ENCODE results near the gene ITGA5. TPM values are rescaled to one million over a fixed set of nuclear protein-coding genes. Genes with fewer than 3 reads are reported as not detected.
A peak's percentile ranks its signal among the peaks of the same experiment; 100 is the strongest.

ITGA5 gene
- total and polyA plus RNA-seq, 2 experiments from 2014 or later, result 402 to 496 TPM

- 63 to 70% methylated on average over 8 of the region's 8 CpGs for WGBS, 2 experiments (ENCODE audit: low coverage in 1 of 2, low lambda C conversion rate in 2 of 2, missing lambda C conversion rate in 2 of 2)
- no peaks in the 10 kb centered on the region for H3K9me3 ChIP-seq (ENCODE audit: low read depth)
- H3K4me3 ChIP-seq, result no peak overlapping the region
- H3K4me2 ChIP-seq (ENCODE audit: unreplicated experiment), result no peak overlapping the region
- no peaks in the 10 kb centered on the region for H3K36me3 ChIP-seq (ENCODE audit: low read depth)
- H3K27me3 ChIP-seq (replicated peaks; ENCODE audit: insufficient read depth), result no peaks in the 10 kb centered on the region
- peaks cover 18% of the 10 kb centered on the region for H3F3A ChIP-seq (ENCODE audit: insufficient read depth)
- H3K9ac ChIP-seq, result no peak overlapping the region
- TF ChIP-seq EZH2phosphoT487 (IDR thresholded peaks at IDR 0.05; ENCODE audit: insufficient read depth, low read depth) (no peak), EZH2 (IDR thresholded peaks at IDR 0.05; ENCODE audit: insufficient read depth, poor library complexity, severe bottlenecking) (no peak)
- H3K79me2 ChIP-seq (ENCODE audit: insufficient read depth), result no peaks in the 10 kb centered on the region
- in situ Hi-C loops (cut with MboI), result no loop called here
- H4K20me1 ChIP-seq (ENCODE audit: insufficient read depth), result no peaks in the 10 kb centered on the region
- no peak for DNase-seq
- H3K27ac ChIP-seq, result no peak overlapping the region
- no peak overlapping the region for H2AFZ ChIP-seq
- H3K4me1 ChIP-seq (ENCODE audit: insufficient read depth), result peaks cover 15% of the 10 kb centered on the region
- H3K9me2 ChIP-seq (ENCODE audit: insufficient read depth), result no peaks in the 10 kb centered on the region
These were observed 46.8 kb downstream of the ITGA5 start for GRCh38 chr12:54372113-54372806.

DNA sequence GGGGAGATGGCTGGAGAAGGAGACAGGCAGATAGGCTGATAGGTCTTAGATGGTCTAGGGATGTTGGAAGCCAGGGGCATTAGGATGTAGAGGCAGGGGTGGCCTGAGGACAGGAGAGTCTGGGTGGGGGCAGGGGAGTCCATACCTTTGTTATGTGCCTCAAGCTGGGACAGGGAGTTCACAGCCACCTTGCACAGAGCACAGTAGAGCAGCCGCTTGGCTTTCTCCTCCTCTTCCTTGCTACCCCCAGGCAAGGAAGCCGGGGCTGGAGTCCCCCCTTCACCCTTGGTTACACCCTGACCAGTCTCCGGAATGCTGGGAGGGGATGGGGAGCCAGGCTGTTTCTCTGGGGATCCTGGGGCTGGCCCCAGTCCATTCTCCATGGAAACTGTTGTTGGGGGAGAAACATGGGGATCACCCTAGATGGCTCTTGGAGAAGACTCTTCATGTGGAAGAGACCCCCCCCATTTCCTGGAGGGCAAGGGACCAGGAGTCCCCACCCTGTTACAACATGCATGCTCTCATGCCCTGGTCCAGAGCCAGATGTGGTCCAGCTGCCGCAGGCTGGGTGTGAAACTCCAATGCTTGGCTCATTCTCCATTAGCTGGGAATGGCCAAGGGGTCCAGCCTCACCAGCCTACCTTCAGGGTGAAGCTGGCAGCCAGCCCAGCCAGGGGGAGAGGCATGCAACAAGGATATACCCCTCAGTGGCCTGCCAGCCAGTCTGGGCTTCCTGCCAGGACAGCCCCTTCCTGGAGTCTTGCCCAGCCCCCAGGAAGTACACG is 47.5 kb downstream of the ITGA5 start:
- no peaks in the 10 kb centered on the region for H4K20me1 ChIP-seq (ENCODE audit: insufficient read depth)
- in situ Hi-C loops (cut with MboI), result no loop called here
- no peak overlapping the region for H3K4me3 ChIP-seq
- no peaks in the 10 kb centered on the region for H3K27me3 ChIP-seq (replicated peaks; ENCODE audit: insufficient read depth)
- no peak overlapping the region for H2AFZ ChIP-seq
- no peaks in the 10 kb centered on the region for H3K9me2 ChIP-seq (ENCODE audit: insufficient read depth)
- H3K79me2 ChIP-seq (ENCODE audit: insufficient read depth), result no peaks in the 10 kb centered on the region
- no peaks in the 10 kb centered on the region for H3K36me3 ChIP-seq (ENCODE audit: low read depth)
- H3K9me3 ChIP-seq (ENCODE audit: low read depth), result no peaks in the 10 kb centered on the region
- DNase-seq, result no peak
- H3K4me1 ChIP-seq (ENCODE audit: insufficient read depth), result peaks cover 15% of the 10 kb centered on the region
- H3K27ac ChIP-seq, result no peak overlapping the region
- peaks cover 18% of the 10 kb centered on the region for H3F3A ChIP-seq (ENCODE audit: insufficient read depth)
- 49 to 54% methylated on average over 5 of the region's 5 CpGs for WGBS, 2 experiments (ENCODE audit: low coverage in 1 of 2, low lambda C conversion rate in 2 of 2, missing lambda C conversion rate in 2 of 2)
- H3K4me2 ChIP-seq (ENCODE audit: unreplicated experiment), result no peak overlapping the region
- no peak for TF ChIP-seq EZH2phosphoT487 (IDR thresholded peaks at IDR 0.05; ENCODE audit: insufficient read depth, low read depth)
- no peak for TF ChIP-seq EZH2 (IDR thresholded peaks at IDR 0.05; ENCODE audit: insufficient read depth, poor library complexity, severe bottlenecking)
- H3K9ac ChIP-seq, result no peak overlapping the region

- Histone ChIP-seq H3K9ac (peak overlapping the region; percentile 68), H3K27me3 (replicated peaks; ENCODE audit: insufficient read depth) (no peaks in the 10 kb centered on the region), H3K4me2 (ENCODE audit: unreplicated experiment) (peak overlapping the region; percentile 79), H3K4me1 (ENCODE audit: insufficient read depth) (peaks cover 15% of the 10 kb centered on the region), H3K27ac (no peak overlapping the region), H3F3A (ENCODE audit: insufficient read depth) (peaks cover 18% of the 10 kb centered on the region), H3K9me2 (ENCODE audit: insufficient read depth) (no peaks in the 10 kb centered on the region), H3K4me3 (peak overlapping the region; percentile 74), H3K36me3 (ENCODE audit: low read depth) (no peaks in the 10 kb centered on the region), H2AFZ (peak overlapping the region; percentile 69; the same call in 1 of the 2 replicates), H3K9me3 (ENCODE audit: low read depth) (no peaks in the 10 kb centered on the region), H3K79me2 (ENCODE audit: insufficient read depth) (no peaks in the 10 kb centered on the region), H4K20me1 (ENCODE audit: insufficient read depth) (no peaks in the 10 kb centered on the region)
- in situ Hi-C loops (cut with MboI), result no loop called here
- peak; percentile 92 for DNase-seq
- no peak for TF ChIP-seq EZH2 (IDR thresholded peaks at IDR 0.05; ENCODE audit: insufficient read depth, poor library complexity, severe bottlenecking)
- TF ChIP-seq EZH2phosphoT487 (IDR thresholded peaks at IDR 0.05; ENCODE audit: insufficient read depth, low read depth), result no peak
- WGBS, 2 experiments (ENCODE audit: low coverage in 1 of 2, low lambda C conversion rate in 2 of 2, missing lambda C conversion rate in 2 of 2), result 2 to 3% methylated on average over 23 to 36 of the region's 44 CpGs
These were observed 48.8 kb downstream of the ITGA5 start for GRCh38 chr12:54370171-54370730.

DNA sequence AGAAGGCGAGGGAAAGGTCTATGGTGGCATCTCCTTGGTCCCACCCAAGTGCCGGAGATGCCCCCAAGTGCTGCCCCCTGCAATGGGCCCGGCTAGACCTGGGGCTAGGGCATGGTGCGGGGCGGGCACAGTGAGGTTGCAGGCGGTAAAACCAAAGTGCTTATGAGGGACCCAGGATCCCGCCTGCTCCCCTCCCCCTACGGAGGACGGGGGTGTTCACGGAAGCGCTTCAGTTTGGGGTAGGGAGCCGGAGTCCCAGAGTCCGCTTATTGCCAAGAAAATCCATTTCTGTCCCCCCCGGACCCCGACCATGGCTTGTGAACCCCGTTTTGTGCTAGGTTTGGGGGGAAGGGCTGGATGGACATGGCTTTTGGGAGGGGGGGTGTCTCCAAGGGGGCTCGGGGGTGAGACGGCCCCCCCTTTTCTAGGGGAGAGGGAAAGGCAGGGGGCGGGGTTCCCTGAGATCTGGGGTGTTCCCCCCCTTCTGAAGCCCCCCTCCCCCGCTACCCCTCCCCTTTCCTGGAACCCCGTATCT is 49.4 kb downstream of the ITGA5 start:
- Histone ChIP-seq H3K4me2 (ENCODE audit: unreplicated experiment) (peak overlapping the region; percentile 79), H2AFZ (peak overlapping the region; percentile 87), H4K20me1 (ENCODE audit: insufficient read depth) (no peaks in the 10 kb centered on the region), H3K4me3 (peak overlapping the region; percentile 74), H3K27me3 (replicated peaks; ENCODE audit: insufficient read depth) (no peaks in the 10 kb centered on the region), H3K9ac (peak overlapping the region; percentile 68), H3K4me1 (ENCODE audit: insufficient read depth) (peaks cover 15% of the 10 kb centered on the region), H3K36me3 (ENCODE audit: low read depth) (no peaks in the 10 kb centered on the region), H3K79me2 (ENCODE audit: insufficient read depth) (no peaks in the 10 kb centered on the region), H3F3A (ENCODE audit: insufficient read depth) (peaks cover 18% of the 10 kb centered on the region), H3K9me3 (ENCODE audit: low read depth) (no peaks in the 10 kb centered on the region), H3K9me2 (ENCODE audit: insufficient read depth) (no peaks in the 10 kb centered on the region), H3K27ac (no peak overlapping the region)
- DNase-seq, result peak; percentile 35
- TF ChIP-seq EZH2 (IDR thresholded peaks at IDR 0.05; ENCODE audit: insufficient read depth, poor library complexity, severe bottlenecking) (no peak), EZH2phosphoT487 (IDR thresholded peaks at IDR 0.05; ENCODE audit: insufficient read depth, low read depth) (no peak)
- 6% methylated on average over 13 to 21 of the region's 21 CpGs for WGBS, 2 experiments (ENCODE audit: low coverage in 1 of 2, low lambda C conversion rate in 2 of 2, missing lambda C conversion rate in 2 of 2)
- in situ Hi-C loops (cut with MboI), result no loop called here
